Measurements from ENCODE around the gene NCKAP5L. TPM values are rescaled to one million over a fixed set of nuclear protein-coding genes. Genes with fewer than 3 reads are reported as not detected.

NCKAP5L gene
- total and polyA plus RNA-seq, 2 donors (not counting 3 experiments of a cell fraction or from before 2014, with no cell fraction given), result 17.4 to 46.1 TPM

DNA sequence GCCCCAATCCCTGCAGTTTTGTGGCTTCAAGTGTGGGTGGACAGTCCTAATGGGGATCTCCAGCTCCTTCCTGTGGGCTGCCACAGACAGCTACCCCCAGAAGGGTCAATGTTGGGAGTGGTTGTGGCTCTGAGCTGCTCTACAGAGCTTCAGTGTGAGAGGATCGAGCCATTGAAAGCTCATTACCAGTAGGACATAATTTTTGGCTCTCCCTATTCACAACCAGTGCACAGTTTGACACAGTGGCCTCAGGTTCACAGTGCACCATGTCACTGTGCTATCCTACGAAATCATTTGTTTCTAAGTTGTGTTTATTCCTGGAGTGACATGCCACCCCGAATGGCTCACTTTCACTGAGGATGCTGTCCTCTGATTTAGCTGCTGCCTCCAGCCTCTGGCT, 64.1 kb downstream of the NCKAP5L start:
- H3K9ac ChIP-seq (replicated peaks; ENCODE audit: extremely low read depth, insufficient read depth, low read length), result no peak overlapping the region
- H3K4me2 ChIP-seq (ENCODE audit: insufficient read depth, low read length), result no peak overlapping the region
- H3K27me3 ChIP-seq (ENCODE audit: control insufficient read depth in 2 of 2, insufficient read depth in 2 of 2, low read length in 2 of 2), result no peaks in the 10 kb centered on the region
- no TSS peak for BruUV-seq (replicated peaks)
- FAIRE-seq (no peak), DNase-seq (ENCODE audit: low read depth, low spot score) (no peak)
- H3K36me3 ChIP-seq (ENCODE audit: control insufficient read depth in 2 of 2, extremely low read depth in 1 of 2, insufficient read depth in 2 of 2, low read length in 2 of 2), result peaks cover 19 to 32% of the 10 kb centered on the region in 2 experiments
- peaks cover 19% of the 10 kb centered on the region for H3K4me1 ChIP-seq (ENCODE audit: control insufficient read depth, extremely low read depth, insufficient read depth, low read length)
- no peaks in the 10 kb centered on the region for H3K9me1 ChIP-seq (replicated peaks; ENCODE audit: control insufficient read depth, extremely low read depth, insufficient read depth, low read length)
- H3K4me3 ChIP-seq (replicated peaks in 1 of 3; ENCODE audit: insufficient read depth in 1 of 3, low read depth in 1 of 3, low read length in 3 of 3), result no peak overlapping the region
- ChIA-PET CTCF (interaction anchor here (1.1 to 6.1 kb wide), 8 partner anchors 10 to 75 kb away, joined by 3 to 54 read pairs (median 5); partner anchors contain the start of gene TMBIM6), POLR2A (interaction anchor here (0.8 to 1.6 kb wide), 2 partner anchors 23 to 100 kb away, joined by 6 to 8 read pairs; partner anchors contain the start of gene TMBIM6)
- no peaks in the 10 kb centered on the region for H4K20me1 ChIP-seq (replicated peaks; ENCODE audit: control insufficient read depth, extremely low read depth, insufficient read depth, low read length)
- H3K27ac ChIP-seq (ENCODE audit: insufficient read depth, low read depth, low read length), result no peak overlapping the region
- dilution Hi-C loops (cut with MboI; ENCODE audit: extremely low pct_ligation_motif_present, low sequenced_read_pairs) (no loop called here), intact Hi-C loops (cut with micrococcal nuclease) (no loop called here)
- no peak overlapping the region for H2AFZ ChIP-seq (ENCODE audit: low read depth, low read length)
- TF ChIP-seq POLR2A (IDR thresholded peaks at IDR 0.05; ENCODE audit: low read depth, low read length) (no peak), EZH2 (IDR thresholded peaks at IDR 0.05; ENCODE audit: borderline replicate concordance, low read depth, low read length, severe bottlenecking) (no peak), GATA2 (IDR thresholded peaks at IDR 0.05; ENCODE audit: insufficient read depth, insufficient read length, low read depth, low read length) (no peak), JUN (IDR thresholded peaks at IDR 0.05; ENCODE audit: borderline replicate concordance, insufficient read depth, insufficient read length, low read depth) (no peak)
- TF ChIP-seq, protein P1, sequence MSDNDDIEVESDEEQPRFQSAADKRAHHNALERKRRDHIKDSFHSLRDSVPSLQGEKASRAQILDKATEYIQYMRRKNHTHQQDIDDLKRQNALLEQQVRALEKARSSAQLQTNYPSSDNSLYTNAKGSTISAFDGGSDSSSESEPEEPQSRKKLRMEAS (IDR thresholded peaks at IDR 0.05; ENCODE audit: insufficient read depth, insufficient read length), result no peak
- no peaks in the 10 kb centered on the region for H3K79me2 ChIP-seq (ENCODE audit: control insufficient read depth, insufficient read depth, low read length)
- no peaks in the 10 kb centered on the region for H3K9me3 ChIP-seq (replicated peaks; ENCODE audit: control insufficient read depth, insufficient read depth, low read length)

DNA sequence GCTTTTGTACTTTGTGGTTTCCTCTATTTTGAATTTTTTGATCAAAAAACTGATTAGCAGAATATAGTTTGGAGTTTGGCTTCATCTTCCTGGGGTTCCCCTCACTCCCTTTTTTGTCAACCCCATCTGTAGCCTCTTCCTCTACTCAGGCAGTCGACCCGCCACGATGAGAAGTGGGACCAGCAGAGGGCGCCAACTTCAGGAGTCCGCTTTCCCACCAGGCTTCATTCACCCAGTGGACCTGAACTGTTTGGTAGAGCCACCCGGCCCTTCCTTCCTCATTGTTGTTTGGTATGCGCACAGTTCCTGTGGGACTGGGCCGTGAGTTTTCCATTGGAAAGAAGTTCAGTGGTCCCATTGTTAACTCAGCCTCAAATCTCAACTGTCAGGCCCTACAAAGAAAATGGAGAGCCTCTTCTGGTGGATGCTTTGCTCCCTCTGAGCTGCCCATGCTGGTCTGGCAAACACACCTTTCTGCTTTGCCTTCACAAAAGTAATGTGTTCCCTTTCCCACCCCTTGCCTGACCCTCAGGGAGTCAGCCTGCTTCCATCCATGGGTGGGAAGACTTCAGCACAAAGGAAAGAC, 65.1 kb downstream of the NCKAP5L start:
- TSS peak; percentile 39 for BruUV-seq (replicated peaks)
- no peak overlapping the region for H3K4me2 ChIP-seq (ENCODE audit: insufficient read depth, low read length)
- DNase-seq (ENCODE audit: low read depth, low spot score) (peak; percentile 75), FAIRE-seq (peak; percentile 94)
- no peaks in the 10 kb centered on the region for H3K9me3 ChIP-seq (replicated peaks; ENCODE audit: control insufficient read depth, insufficient read depth, low read length)
- CTCF ChIA-PET, result interaction anchor here (0.6 to 6.1 kb wide), 35 partner anchors 8 to 1442 kb away, joined by 3 to 54 read pairs (median 4); partner anchors contain the start of genes BCDIN3D and TMBIM6
- no peaks in the 10 kb centered on the region for H3K79me2 ChIP-seq (ENCODE audit: control insufficient read depth, insufficient read depth, low read length)
- H3K27ac ChIP-seq (ENCODE audit: insufficient read depth, low read depth, low read length), result peak overlapping the region; percentile 22
- intact Hi-C loops (cut with micrococcal nuclease), result loop anchor here (1.0 to 2.0 kb wide), 3 partner anchors 22 to 118 kb away; partner anchors contain the start of gene TMBIM6
- no peak overlapping the region for H2AFZ ChIP-seq (ENCODE audit: low read depth, low read length)
- POLR2A ChIA-PET, result interaction anchor here (1.6 kb wide), 1 partner anchor 22 kb away, joined by 6 read pairs; the partner anchor contains the start of gene TMBIM6
- dilution Hi-C loops (cut with MboI; ENCODE audit: extremely low pct_ligation_motif_present, low sequenced_read_pairs), result no loop called here
- H3K4me1 ChIP-seq (ENCODE audit: control insufficient read depth, extremely low read depth, insufficient read depth, low read length), result peaks cover 19% of the 10 kb centered on the region
- H4K20me1 ChIP-seq (replicated peaks; ENCODE audit: control insufficient read depth, extremely low read depth, insufficient read depth, low read length), result no peaks in the 10 kb centered on the region
- H3K4me3 ChIP-seq (replicated peaks in 1 of 3; ENCODE audit: insufficient read depth in 1 of 3, low read depth in 1 of 3, low read length in 3 of 3), result no peak overlapping the region
- H3K9me1 ChIP-seq (replicated peaks; ENCODE audit: control insufficient read depth, extremely low read depth, insufficient read depth, low read length), result no peaks in the 10 kb centered on the region
- peaks cover 30 to 41% of the 10 kb centered on the region in 2 experiments for H3K36me3 ChIP-seq (ENCODE audit: control insufficient read depth in 2 of 2, extremely low read depth in 1 of 2, insufficient read depth in 2 of 2, low read length in 2 of 2)
- TF ChIP-seq JUN (IDR thresholded peaks at IDR 0.05; ENCODE audit: borderline replicate concordance, insufficient read depth, insufficient read length, low read depth) (no peak), GATA2 (IDR thresholded peaks at IDR 0.05; ENCODE audit: insufficient read depth, insufficient read length, low read depth, low read length) (no peak), MYC (IDR thresholded peaks at IDR 0.05; ENCODE audit: low read depth, low read length) (no peak), POLR2AphosphoS5 (IDR thresholded peaks at IDR 0.05; ENCODE audit: insufficient read depth, low read depth, low read length) (no peak), EZH2 (IDR thresholded peaks at IDR 0.05; ENCODE audit: borderline replicate concordance, low read depth, low read length, severe bottlenecking) (no peak)
- TF ChIP-seq, protein P2, sequence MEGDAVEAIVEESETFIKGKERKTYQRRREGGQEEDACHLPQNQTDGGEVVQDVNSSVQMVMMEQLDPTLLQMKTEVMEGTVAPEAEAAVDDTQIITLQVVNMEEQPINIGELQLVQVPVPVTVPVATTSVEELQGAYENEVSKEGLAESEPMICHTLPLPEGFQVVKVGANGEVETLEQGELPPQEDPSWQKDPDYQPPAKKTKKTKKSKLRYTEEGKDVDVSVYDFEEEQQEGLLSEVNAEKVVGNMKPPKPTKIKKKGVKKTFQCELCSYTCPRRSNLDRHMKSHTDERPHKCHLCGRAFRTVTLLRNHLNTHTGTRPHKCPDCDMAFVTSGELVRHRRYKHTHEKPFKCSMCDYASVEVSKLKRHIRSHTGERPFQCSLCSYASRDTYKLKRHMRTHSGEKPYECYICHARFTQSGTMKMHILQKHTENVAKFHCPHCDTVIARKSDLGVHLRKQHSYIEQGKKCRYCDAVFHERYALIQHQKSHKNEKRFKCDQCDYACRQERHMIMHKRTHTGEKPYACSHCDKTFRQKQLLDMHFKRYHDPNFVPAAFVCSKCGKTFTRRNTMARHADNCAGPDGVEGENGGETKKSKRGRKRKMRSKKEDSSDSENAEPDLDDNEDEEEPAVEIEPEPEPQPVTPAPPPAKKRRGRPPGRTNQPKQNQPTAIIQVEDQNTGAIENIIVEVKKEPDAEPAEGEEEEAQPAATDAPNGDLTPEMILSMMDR (IDR thresholded peaks at IDR 0.05; ENCODE audit: extremely low read depth in 1 of 2, insufficient read depth in 1 of 2, low read depth in 1 of 2, low read length in 2 of 2), result peak; percentile 86 to 92
- no peaks in the 10 kb centered on the region for H3K27me3 ChIP-seq (ENCODE audit: control insufficient read depth in 2 of 2, insufficient read depth in 2 of 2, low read length in 2 of 2)
- H3K9ac ChIP-seq (replicated peaks; ENCODE audit: extremely low read depth, insufficient read depth, low read length), result no peak overlapping the region
